ENCODE results near the gene YTHDC2.

YTHDC2 gene

DNA sequence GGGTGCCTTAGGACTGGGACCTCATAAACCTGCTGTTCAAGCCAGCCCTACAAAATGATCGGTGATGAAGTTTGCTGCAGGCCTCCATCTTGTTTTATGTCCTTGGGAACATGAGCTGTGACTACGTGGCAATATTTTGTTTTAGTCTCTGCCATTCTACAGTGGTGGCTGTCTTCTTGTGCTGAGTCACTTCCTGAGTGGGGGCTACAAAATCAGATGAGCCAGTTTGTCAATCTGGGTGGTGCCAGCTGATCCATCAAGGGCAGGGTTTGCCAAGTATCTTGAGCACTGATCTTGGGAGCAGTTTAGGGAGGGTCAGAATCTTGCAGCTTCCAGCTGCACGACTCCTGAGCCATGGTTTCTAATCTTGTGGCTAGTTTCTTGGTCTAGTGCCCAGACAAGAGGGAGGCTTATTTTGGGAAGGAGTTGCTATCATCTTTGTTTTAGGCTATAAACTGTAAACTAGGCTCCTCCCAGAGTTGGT, 94.7 kb downstream of the YTHDC2 start:
- CTCF ChIA-PET: interaction anchor here (0.6 to 1.5 kb wide), 3 partner anchors 124 to 1326 kb away, joined by 3 read pairs; no protein-coding TSS in a partner anchor

GRCh38 chr5:113612060-113612496, 98.6 kb downstream of the YTHDC2 start:
- ChIA-PET POLR2A (interaction anchor here (0.6 kb wide), 1 partner anchor 61 kb away, joined by 3 read pairs; no protein-coding TSS in a partner anchor), CTCF (interaction anchor here (0.6 to 1.4 kb wide), 17 partner anchors 10 to 1457 kb away, joined by 3 to 17 read pairs (median 3); no protein-coding TSS in a partner anchor)
- TF ChIP-seq FOXM1 (IDR thresholded peaks at IDR 0.05; ENCODE audit: borderline replicate concordance) (no peak), TARDBP (IDR thresholded peaks at IDR 0.05) (no peak), ARNT (IDR thresholded peaks at IDR 0.05) (no peak), FOXK2 (IDR thresholded peaks at IDR 0.05) (no peak), HDGF (IDR thresholded peaks at IDR 0.05; ENCODE audit: borderline replicate concordance) (no peak), BHLHE40 (IDR thresholded peaks at IDR 0.05; ENCODE audit: borderline replicate concordance) (no peak), CTBP1 (IDR thresholded peaks at IDR 0.05; ENCODE audit: borderline replicate concordance) (no peak), FOXA1 (IDR thresholded peaks at IDR 0.05) (no peak), LEF1 (IDR thresholded peaks at IDR 0.05; ENCODE audit: borderline replicate concordance) (no peak), NFRKB (IDR thresholded peaks at IDR 0.05) (no peak), PKNOX1 (IDR thresholded peaks at IDR 0.05) (no peak), L3MBTL2 (conservative IDR thresholded peaks at IDR 0.05) (no peak), SUZ12 (IDR thresholded peaks at IDR 0.05) (no peak), SP1 (IDR thresholded peaks at IDR 0.05) (no peak), ZNF384 (IDR thresholded peaks at IDR 0.05) (no peak), ELF4 (IDR thresholded peaks at IDR 0.05) (no peak)
- DNase-seq (ENCODE audit: extremely low spot score): peak; percentile 39

More for the DNA sequence above, 94.7 kb downstream of the YTHDC2 start:
- DNase-seq (ENCODE audit: extremely low spot score): no peak
- POLR2A ChIA-PET: no interaction called here
- TF ChIP-seq SUZ12 (IDR thresholded peaks at IDR 0.05): no peak

GRCh38 chr5:113614191-113614590, 100.7 kb downstream of the YTHDC2 start:
- CTCF ChIA-PET: no interaction called here

DNA sequence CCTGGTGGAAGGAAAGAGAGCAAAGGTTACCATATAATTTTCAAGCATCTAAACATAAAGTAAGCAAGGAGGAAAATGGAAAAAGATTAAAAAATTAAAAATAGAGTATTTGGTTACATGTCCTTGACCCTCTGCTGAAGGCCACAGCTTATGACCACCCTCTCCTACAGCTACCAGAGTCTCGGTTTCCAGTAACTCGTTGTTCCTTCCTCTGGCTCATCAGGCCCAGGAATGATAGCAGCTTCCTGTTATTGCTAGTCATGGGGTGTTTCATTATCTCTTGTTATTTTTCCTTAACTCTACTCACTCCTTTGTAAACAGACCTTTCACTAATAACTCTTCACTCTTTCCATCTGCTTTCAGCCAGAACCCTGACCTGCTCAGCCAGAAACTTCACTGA, 102.2 kb downstream of the YTHDC2 start:
- TF ChIP-seq ARNT (IDR thresholded peaks at IDR 0.05): no peak
- no peak for TF ChIP-seq L3MBTL2 (conservative IDR thresholded peaks at IDR 0.05)
- no peak for TF ChIP-seq BHLHE40 (IDR thresholded peaks at IDR 0.05; ENCODE audit: borderline replicate concordance)
- TF ChIP-seq FOXM1 (IDR thresholded peaks at IDR 0.05; ENCODE audit: borderline replicate concordance): no peak
- TF ChIP-seq PKNOX1 (IDR thresholded peaks at IDR 0.05): no peak
- TF ChIP-seq NFRKB (IDR thresholded peaks at IDR 0.05): no peak
- no peak for TF ChIP-seq LEF1 (IDR thresholded peaks at IDR 0.05; ENCODE audit: borderline replicate concordance)
- TF ChIP-seq SUZ12 (IDR thresholded peaks at IDR 0.05): no peak
- TF ChIP-seq HDGF (IDR thresholded peaks at IDR 0.05; ENCODE audit: borderline replicate concordance): no peak
- no peak for TF ChIP-seq TARDBP (IDR thresholded peaks at IDR 0.05)
- no peak for TF ChIP-seq CTBP1 (IDR thresholded peaks at IDR 0.05; ENCODE audit: borderline replicate concordance)
- TF ChIP-seq ZNF384 (IDR thresholded peaks at IDR 0.05): no peak
- TF ChIP-seq SP1 (IDR thresholded peaks at IDR 0.05): no peak
- TF ChIP-seq ELF4 (IDR thresholded peaks at IDR 0.05): no peak
- ChIA-PET POLR2A (no interaction called here), CTCF (interaction anchor here (1.5 kb wide), 1 partner anchor 10 kb away, joined by 9 read pairs; no protein-coding TSS in a partner anchor)
- DNase-seq (ENCODE audit: extremely low spot score): no peak

More at GRCh38 chr5:113614191-113614590, 100.7 kb downstream of the YTHDC2 start:
- TF ChIP-seq LEF1 (IDR thresholded peaks at IDR 0.05; ENCODE audit: borderline replicate concordance) (no peak), TARDBP (IDR thresholded peaks at IDR 0.05) (no peak), L3MBTL2 (conservative IDR thresholded peaks at IDR 0.05) (no peak), ZNF384 (IDR thresholded peaks at IDR 0.05) (no peak), ARNT (IDR thresholded peaks at IDR 0.05) (no peak), CTBP1 (IDR thresholded peaks at IDR 0.05; ENCODE audit: borderline replicate concordance) (no peak), SP1 (IDR thresholded peaks at IDR 0.05) (no peak), HDGF (IDR thresholded peaks at IDR 0.05; ENCODE audit: borderline replicate concordance) (no peak), SUZ12 (IDR thresholded peaks at IDR 0.05) (no peak), FOXA1 (IDR thresholded peaks at IDR 0.05) (no peak), NFRKB (IDR thresholded peaks at IDR 0.05) (no peak), PKNOX1 (IDR thresholded peaks at IDR 0.05) (no peak)
- DNase-seq (ENCODE audit: extremely low spot score): no peak
- POLR2A ChIA-PET: no interaction called here

GRCh38 chr5:113617191-113617796, 103.8 kb downstream of the YTHDC2 start:
- ChIA-PET POLR2A (no interaction called here), CTCF (interaction anchor here (0.6 kb wide), 1 partner anchor 367 kb away, joined by 3 read pairs; no protein-coding TSS in a partner anchor)
- no peak for DNase-seq (ENCODE audit: extremely low spot score)
- TF ChIP-seq FOXK2 (IDR thresholded peaks at IDR 0.05): no peak
- no peak for TF ChIP-seq ELF4 (IDR thresholded peaks at IDR 0.05)
- TF ChIP-seq ARNT (IDR thresholded peaks at IDR 0.05): no peak
- TF ChIP-seq PKNOX1 (IDR thresholded peaks at IDR 0.05): no peak
- TF ChIP-seq CTBP1 (IDR thresholded peaks at IDR 0.05; ENCODE audit: borderline replicate concordance): no peak
- TF ChIP-seq LEF1 (IDR thresholded peaks at IDR 0.05; ENCODE audit: borderline replicate concordance): no peak
- TF ChIP-seq TARDBP (IDR thresholded peaks at IDR 0.05): no peak
- TF ChIP-seq SUZ12 (IDR thresholded peaks at IDR 0.05): no peak
- no peak for TF ChIP-seq FOXM1 (IDR thresholded peaks at IDR 0.05; ENCODE audit: borderline replicate concordance)
- TF ChIP-seq FOXA1 (IDR thresholded peaks at IDR 0.05): no peak
- TF ChIP-seq NFRKB (IDR thresholded peaks at IDR 0.05): no peak
- TF ChIP-seq L3MBTL2 (conservative IDR thresholded peaks at IDR 0.05): no peak
- no peak for TF ChIP-seq BHLHE40 (IDR thresholded peaks at IDR 0.05; ENCODE audit: borderline replicate concordance)
- no peak for TF ChIP-seq HDGF (IDR thresholded peaks at IDR 0.05; ENCODE audit: borderline replicate concordance)
- TF ChIP-seq ZNF384 (IDR thresholded peaks at IDR 0.05): no peak
- TF ChIP-seq SP1 (IDR thresholded peaks at IDR 0.05): no peak

Data from HEK293T (cell line).